ENCODE measurements around the gene MBLAC1. TPM values are rescaled to one million over a fixed set of nuclear protein-coding genes. Genes with fewer than 3 reads are reported as not detected.

Gene MBLAC1
- total and polyA plus RNA-seq, 9 of the 15 experiments (the other 6 are each of a cell fraction or from before 2014, with no cell fraction given) = 0.03 to 3.1 (median 0.52) TPM

DNA sequence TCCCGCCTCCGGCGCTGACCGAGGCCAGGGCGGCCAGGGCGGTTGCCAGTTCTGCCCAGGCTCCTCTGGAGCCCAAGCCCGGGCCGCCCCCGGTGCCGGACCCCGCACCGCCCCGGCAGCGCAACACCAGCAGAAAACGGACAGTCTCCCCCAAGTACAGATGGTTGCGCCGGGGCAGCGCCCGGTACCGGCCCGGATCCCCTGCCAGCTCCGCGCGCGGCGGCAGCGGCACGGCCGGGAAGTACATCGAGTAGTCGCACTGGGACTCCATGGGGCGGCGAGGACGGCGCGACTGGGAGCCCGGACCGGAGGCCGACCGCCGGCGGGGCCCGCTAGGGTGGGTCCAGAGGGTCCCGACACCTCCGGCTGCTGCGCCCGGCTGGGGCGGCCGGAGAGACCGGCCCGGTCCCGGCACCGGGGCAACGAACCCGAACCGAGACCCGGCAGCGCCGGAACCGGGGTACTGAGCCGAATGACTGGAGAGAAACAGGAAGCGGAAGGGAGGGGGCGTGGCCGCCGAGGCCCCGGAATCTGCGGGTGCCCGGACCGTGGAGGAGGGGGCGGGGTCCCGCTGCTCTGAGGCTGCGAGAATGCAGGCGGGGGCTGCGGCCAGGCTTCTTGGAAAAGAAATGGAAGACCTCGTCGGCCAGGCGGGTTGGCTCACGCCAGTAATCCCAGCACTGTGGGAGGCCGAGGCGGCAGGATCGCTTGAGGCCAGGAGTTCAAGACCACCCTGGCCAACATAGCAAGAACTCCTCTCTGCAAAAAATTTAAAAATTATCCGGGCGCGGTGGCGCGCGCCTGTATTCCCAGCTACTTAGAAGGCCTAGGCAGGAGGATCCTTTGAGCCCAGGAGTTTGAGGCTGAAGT lies 31.7 kb downstream of the MBLAC1 start, which contains the start of gene TRAPPC14 (continued):
- no peak for TF ChIP-seq ZNF609 (CRISPR knock-in tag; IDR thresholded peaks at IDR 0.05; ENCODE audit: borderline replicate concordance)
- no peak for TF ChIP-seq ZNF551 (CRISPR knock-in tag; IDR thresholded peaks at IDR 0.05)
- 0 out of 2 replicates have a peak, but pooled peaks have one; percentile 20 for TF ChIP-seq STAG1 (CRISPR knock-in tag; IDR thresholded peaks at IDR 0.05; ENCODE audit: borderline replicate concordance)
- peak; percentile 58 for TF ChIP-seq BCOR (IDR thresholded peaks at IDR 0.05)
- peak; percentile 75 for TF ChIP-seq SAP30 (IDR thresholded peaks at IDR 0.05; ENCODE audit: borderline replicate concordance, insufficient read depth, low read depth, low read length, poor library complexity, severe bottlenecking)
- TF ChIP-seq, protein P1, sequence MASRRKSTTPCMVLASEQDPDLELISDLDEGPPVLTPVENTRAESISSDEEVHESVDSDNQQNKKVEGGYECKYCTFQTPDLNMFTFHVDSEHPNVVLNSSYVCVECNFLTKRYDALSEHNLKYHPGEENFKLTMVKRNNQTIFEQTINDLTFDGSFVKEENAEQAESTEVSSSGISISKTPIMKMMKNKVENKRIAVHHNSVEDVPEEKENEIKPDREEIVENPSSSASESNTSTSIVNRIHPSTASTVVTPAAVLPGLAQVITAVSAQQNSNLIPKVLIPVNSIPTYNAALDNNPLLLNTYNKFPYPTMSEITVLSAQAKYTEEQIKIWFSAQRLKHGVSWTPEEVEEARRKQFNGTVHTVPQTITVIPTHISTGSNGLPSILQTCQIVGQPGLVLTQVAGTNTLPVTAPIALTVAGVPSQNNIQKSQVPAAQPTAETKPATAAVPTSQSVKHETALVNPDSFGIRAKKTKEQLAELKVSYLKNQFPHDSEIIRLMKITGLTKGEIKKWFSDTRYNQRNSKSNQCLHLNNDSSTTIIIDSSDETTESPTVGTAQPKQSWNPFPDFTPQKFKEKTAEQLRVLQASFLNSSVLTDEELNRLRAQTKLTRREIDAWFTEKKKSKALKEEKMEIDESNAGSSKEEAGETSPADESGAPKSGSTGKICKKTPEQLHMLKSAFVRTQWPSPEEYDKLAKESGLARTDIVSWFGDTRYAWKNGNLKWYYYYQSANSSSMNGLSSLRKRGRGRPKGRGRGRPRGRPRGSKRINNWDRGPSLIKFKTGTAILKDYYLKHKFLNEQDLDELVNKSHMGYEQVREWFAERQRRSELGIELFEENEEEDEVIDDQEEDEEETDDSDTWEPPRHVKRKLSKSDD (conservative IDR thresholded peaks at IDR 0.05; ENCODE audit: low read length) = no peak; the same call in 1 of the 2 replicates
- TF ChIP-seq RBM22 (IDR thresholded peaks at IDR 0.05; ENCODE audit: low read depth, low read length, poor library complexity, severe bottlenecking) = peak; percentile 84
- TF ChIP-seq NFXL1 (CRISPR knock-in tag; IDR thresholded peaks at IDR 0.05) = no peak
- TF ChIP-seq ZNF197 (CRISPR knock-in tag; IDR thresholded peaks at IDR 0.05; ENCODE audit: low read depth) = no peak
- no peak for TF ChIP-seq PRMT5 (CRISPR knock-in tag; IDR thresholded peaks at IDR 0.05)
- TF ChIP-seq ZBTB1 (CRISPR knock-in tag; IDR thresholded peaks at IDR 0.05; ENCODE audit: borderline replicate concordance, low read depth) = peak; percentile 69; the same call in 1 of the 2 replicates
- no peak for TF ChIP-seq PCBP2 (IDR thresholded peaks at IDR 0.05; ENCODE audit: low read depth, low read length, poor library complexity, severe bottlenecking)
- TF ChIP-seq ZNF311 (CRISPR knock-in tag; IDR thresholded peaks at IDR 0.05) = no peak
- TF ChIP-seq LARP7 (IDR thresholded peaks at IDR 0.05) = 0 out of 2 replicates have a peak, but pooled peaks have one; percentile 59
- TF ChIP-seq PYGO2 (tag; IDR thresholded peaks at IDR 0.05) = no peak
- no peak for TF ChIP-seq BRD4 (IDR thresholded peaks at IDR 0.05)
- peak; percentile 57; the same call in 1 of the 2 replicates for TF ChIP-seq SAFB (IDR thresholded peaks at IDR 0.05; ENCODE audit: borderline replicate concordance, low read depth, low read length)
- peak; percentile 11; the same call in 1 of the 2 replicates for TF ChIP-seq SMARCE1 (IDR thresholded peaks at IDR 0.05)
- no peak for TF ChIP-seq ZNF184 (CRISPR knock-in tag; IDR thresholded peaks at IDR 0.05)
- TF ChIP-seq NFIC (IDR thresholded peaks at IDR 0.05) = no peak; the same call in none of the 2 replicates
- TF ChIP-seq ZNF217 (CRISPR knock-in tag; IDR thresholded peaks at IDR 0.05) = no peak
